K562 (cell line): ENCODE measurements around the gene COMP. TPM values are rescaled to one million over a fixed set of nuclear protein-coding genes. Genes with fewer than 3 reads are reported as not detected.

ENCODE experiments used
- CBFA2T3 ChIP-seq: fragments of 450-650 bp; IDR thresholded peaks from 2 replicates; pipeline ENCODE4 v1.6.1; 2017
- EZH2 ChIP-seq: IDR thresholded peaks from 2 replicates; pipeline ENCODE4 v1.6.1; 2012; ENCODE audit warnings: low read depth, mild to moderate bottlenecking, inconsistent platforms, low read length, borderline replicate concordance
- LARP7 ChIP-seq: fragments of 450-650 bp; IDR thresholded peaks from 2 replicates; pipeline ENCODE4 v1.6.1; 2016
- MCM5 ChIP-seq: fragments of 450-650 bp; IDR thresholded peaks from 2 replicates; pipeline ENCODE4 v1.6.1; 2016; ENCODE audit warnings: low read depth
- MYC ChIP-seq, 2 experiments: fragments of 250-450 bp in 1 of 2; sonication (Bioruptor Pico) in 1 of 2; IDR thresholded peaks; 2 replicates each; pipeline versions ENCODE4 v1.5.1 to v1.6.1; 2012 to 2021; ENCODE audit warnings: low read depth in 2 of 2, borderline replicate concordance in 1 of 2, improper control_type of control experiment in 1 of 2, low read length in 1 of 2, mild to moderate bottlenecking in 1 of 2, moderate library complexity in 1 of 2
- NR1H2 ChIP-seq: sonication (generic); formaldehyde crosslinking; IDR thresholded peaks from 2 replicates; pipeline ENCODE4 v1.4.0; 2020; ENCODE audit warnings: mild to moderate bottlenecking, missing genetic modification reagents
- POLR2AphosphoS2 ChIP-seq: IDR thresholded peaks from 2 replicates; pipeline ENCODE4 v1.6.1; 2012; ENCODE audit warnings: low read length, improper control_type of control experiment
- POLR3A ChIP-seq: IDR thresholded peaks from 2 replicates; pipeline ENCODE4 v1.6.1; 2011; ENCODE audit warnings: borderline replicate concordance, mild to moderate bottlenecking, moderate library complexity; ENCODE audit not compliant: insufficient read length, insufficient read depth; ENCODE audit errors: extremely low read depth
- ZNF124 ChIP-seq: sonication (generic); formaldehyde crosslinking; IDR thresholded peaks from 2 replicates; pipeline ENCODE4 v1.8.1; 2022; ENCODE audit warnings: missing genetic modification reagents
- ZNF23 ChIP-seq: fragments of 250-450 bp; sonication (Bioruptor Pico); IDR thresholded peaks from 2 replicates; pipeline ENCODE4 v1.4.0; 2020; ENCODE audit warnings: mild to moderate bottlenecking
- ZNF24 ChIP-seq: fragments of 450-650 bp; IDR thresholded peaks from 2 replicates; pipeline ENCODE4 v1.6.1; 2016
- ZNF717 ChIP-seq: fragments of 250-450 bp; sonication (Bioruptor Pico); IDR thresholded peaks from 2 replicates; pipeline ENCODE4 v1.5.0; 2021
- ZNF75A ChIP-seq: fragments of 450-650 bp; formaldehyde crosslinking; IDR thresholded peaks from 2 replicates; pipeline ENCODE4 v1.4.0; 2020; ENCODE audit warnings: mild to moderate bottlenecking
- ZZZ3 ChIP-seq: fragments of 450-650 bp; IDR thresholded peaks from 2 replicates; pipeline ENCODE4 v1.6.1; 2016; ENCODE audit warnings: antibody characterized with exemption, mild to moderate bottlenecking, moderate library complexity
- polyA plus RNA-seq, 8 experiments: library from polyadenylated mRNA; depleted of rRNA in 4 of 8; stranded (reverse) in 5 of 8; unstranded in 3 of 8; fragments of >200 nt; fragmentation: Nextera tagmentation in 2 of 8; fragmentation: Illumina TruSeq in 1 of 8; extraction: Ambion mirVana in 2 of 8; extraction: Trizol in 1 of 8; gene quantifications; 2 replicates each; pipeline versions ENCODE4 v1.2.1 to v1.2.3, GENCODE V29; 2011 to 2014; ENCODE audit warnings: inconsistent platforms in 1 of 8, missing spikeins in 1 of 8
- total RNA-seq, 7 experiments: library from RNA; depleted of rRNA in 6 of 7; stranded (reverse); fragments of >200 nt in 6 of 7; fragmentation: Illumina TruSeq in 2 of 7; extraction: Trizol in 2 of 7; gene quantifications; 2 replicates each; pipeline versions ENCODE4 v1.2.1 to v1.2.3, GENCODE V29; 2011 to 2021; ENCODE audit warnings: low replicate concordance in 1 of 7
- TF ChIP-seq, protein P1 (sequence below): sonication (generic); formaldehyde crosslinking; IDR thresholded peaks from 2 replicates; pipeline ENCODE4 v1.8.0; 2022; ENCODE audit warnings: mild to moderate bottlenecking, missing genetic modification reagents, borderline replicate concordance
- TF ChIP-seq, protein P2 (sequence below), 3 experiments: fragments of 200-800 bp in 1 of 3; fragments of 250-450 bp in 1 of 3; fragments of 450-650 bp in 1 of 3; sonication (Bioruptor Pico) in 1 of 3; sonication (Bioruptor generic) in 1 of 3; formaldehyde crosslinking in 1 of 3; IDR thresholded peaks; 2 replicates each; pipeline versions ENCODE4 v1.6.1 to v1.8.0; 2016 to 2022; ENCODE audit warnings: mild to moderate bottlenecking in 2 of 3, missing genetic modification characterization in 2 of 3, missing compliant biosample characterization in 1 of 3, moderate library complexity in 1 of 3
- TF ChIP-seq, protein P3 (sequence below): sonication (generic); formaldehyde crosslinking; IDR thresholded peaks from 2 replicates; pipeline ENCODE4 v1.8.0; 2022; ENCODE audit warnings: missing genetic modification reagents, mild to moderate bottlenecking, borderline replicate concordance
- TF ChIP-seq, protein P4 (sequence below), 2 experiments: fragments of 450-650 bp; IDR thresholded peaks; 2 replicates each; pipeline ENCODE4 v1.6.1; 2016
- TF ChIP-seq, protein P5 (sequence below): IDR thresholded peaks from 3 replicates; pipeline ENCODE4 v1.6.1; 2011; ENCODE audit warnings: borderline replicate concordance, mild to moderate bottlenecking; ENCODE audit not compliant: insufficient read length, insufficient read depth

Gene COMP
- total and polyA plus RNA-seq, 9 of the 15 experiments (the other 6 are each of a cell fraction or from before 2014, with no cell fraction given) = 0.07 TPM; not detected in 8

DNA sequence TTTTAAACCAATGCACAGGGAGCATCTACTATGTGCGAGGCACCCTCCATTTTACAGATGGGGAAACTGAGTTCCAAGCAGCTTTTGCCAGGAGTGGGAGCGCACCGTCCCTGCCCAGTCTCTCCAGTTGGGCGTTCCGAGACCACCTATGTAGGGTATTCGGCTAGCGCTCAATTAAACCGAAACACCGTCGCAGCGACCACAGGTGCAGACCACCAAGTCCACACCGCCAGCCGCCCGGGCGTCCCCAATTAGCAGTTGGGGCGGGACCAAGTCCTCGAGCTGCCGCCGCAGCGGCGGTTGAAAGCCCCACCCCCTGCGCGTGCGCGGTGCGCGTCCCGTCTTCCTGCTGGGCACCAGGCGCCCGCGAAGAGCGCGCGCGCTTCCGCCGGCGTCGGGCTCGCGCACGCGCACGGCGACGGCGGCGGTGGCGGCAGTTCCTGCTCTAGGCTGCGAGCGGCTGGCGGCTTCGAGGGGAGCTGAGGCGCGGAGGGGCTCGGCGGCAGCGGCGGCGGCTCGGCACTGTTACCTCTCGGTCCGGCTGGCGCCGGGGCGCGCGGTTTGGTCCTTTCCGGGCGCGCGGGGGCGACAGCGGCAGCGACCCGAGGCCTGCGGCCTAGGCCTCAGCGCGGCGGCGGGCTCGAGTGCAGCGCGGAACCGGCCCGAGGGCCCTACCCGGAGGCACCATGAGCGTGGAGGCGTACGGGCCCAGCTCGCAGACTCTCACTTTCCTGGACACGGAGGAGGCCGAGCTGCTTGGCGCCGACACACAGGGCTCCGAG is 40.6 kb upstream of the COMP start, which contains the start of gene UPF1 (continued):
- TF ChIP-seq, protein P1, sequence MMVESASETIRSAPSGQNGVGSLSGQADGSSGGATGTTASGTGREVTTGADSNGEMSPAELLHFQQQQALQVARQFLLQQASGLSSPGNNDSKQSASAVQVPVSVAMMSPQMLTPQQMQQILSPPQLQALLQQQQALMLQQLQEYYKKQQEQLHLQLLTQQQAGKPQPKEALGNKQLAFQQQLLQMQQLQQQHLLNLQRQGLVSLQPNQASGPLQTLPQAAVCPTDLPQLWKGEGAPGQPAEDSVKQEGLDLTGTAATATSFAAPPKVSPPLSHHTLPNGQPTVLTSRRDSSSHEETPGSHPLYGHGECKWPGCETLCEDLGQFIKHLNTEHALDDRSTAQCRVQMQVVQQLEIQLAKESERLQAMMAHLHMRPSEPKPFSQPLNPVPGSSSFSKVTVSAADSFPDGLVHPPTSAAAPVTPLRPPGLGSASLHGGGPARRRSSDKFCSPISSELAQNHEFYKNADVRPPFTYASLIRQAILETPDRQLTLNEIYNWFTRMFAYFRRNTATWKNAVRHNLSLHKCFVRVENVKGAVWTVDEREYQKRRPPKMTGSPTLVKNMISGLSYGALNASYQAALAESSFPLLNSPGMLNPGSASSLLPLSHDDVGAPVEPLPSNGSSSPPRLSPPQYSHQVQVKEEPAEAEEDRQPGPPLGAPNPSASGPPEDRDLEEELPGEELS (CRISPR knock-in tag) = no peak
- TF ChIP-seq MYC (IDR thresholded peaks at IDR 0.05; ENCODE audit: low read depth, low read length) = peak; percentile 42; the same call in 1 of the 2 replicates
- no peak for TF ChIP-seq MYC (CRISPR knock-in tag; IDR thresholded peaks at IDR 0.05; ENCODE audit: borderline replicate concordance, low read depth)
- TF ChIP-seq, protein P2, sequence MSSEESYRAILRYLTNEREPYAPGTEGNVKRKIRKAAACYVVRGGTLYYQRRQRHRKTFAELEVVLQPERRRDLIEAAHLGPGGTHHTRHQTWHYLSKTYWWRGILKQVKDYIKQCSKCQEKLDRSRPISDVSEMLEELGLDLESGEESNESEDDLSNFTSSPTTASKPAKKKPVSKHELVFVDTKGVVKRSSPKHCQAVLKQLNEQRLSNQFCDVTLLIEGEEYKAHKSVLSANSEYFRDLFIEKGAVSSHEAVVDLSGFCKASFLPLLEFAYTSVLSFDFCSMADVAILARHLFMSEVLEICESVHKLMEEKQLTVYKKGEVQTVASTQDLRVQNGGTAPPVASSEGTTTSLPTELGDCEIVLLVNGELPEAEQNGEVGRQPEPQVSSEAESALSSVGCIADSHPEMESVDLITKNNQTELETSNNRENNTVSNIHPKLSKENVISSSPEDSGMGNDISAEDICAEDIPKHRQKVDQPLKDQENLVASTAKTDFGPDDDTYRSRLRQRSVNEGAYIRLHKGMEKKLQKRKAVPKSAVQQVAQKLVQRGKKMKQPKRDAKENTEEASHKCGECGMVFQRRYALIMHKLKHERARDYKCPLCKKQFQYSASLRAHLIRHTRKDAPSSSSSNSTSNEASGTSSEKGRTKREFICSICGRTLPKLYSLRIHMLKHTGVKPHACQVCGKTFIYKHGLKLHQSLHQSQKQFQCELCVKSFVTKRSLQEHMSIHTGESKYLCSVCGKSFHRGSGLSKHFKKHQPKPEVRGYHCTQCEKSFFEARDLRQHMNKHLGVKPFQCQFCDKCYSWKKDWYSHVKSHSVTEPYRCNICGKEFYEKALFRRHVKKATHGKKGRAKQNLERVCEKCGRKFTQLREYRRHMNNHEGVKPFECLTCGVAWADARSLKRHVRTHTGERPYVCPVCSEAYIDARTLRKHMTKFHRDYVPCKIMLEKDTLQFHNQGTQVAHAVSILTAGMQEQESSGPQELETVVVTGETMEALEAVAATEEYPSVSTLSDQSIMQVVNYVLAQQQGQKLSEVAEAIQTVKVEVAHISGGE (CRISPR knock-in tag; IDR thresholded peaks at IDR 0.05) = peak in 1 of 3 experiments; percentile 80; a peak in 2 of 6 replicates
- no peak for TF ChIP-seq MCM5
- no peak for TF ChIP-seq EZH2
- no peak for TF ChIP-seq LARP7
- no peak for TF ChIP-seq POLR2AphosphoS2
- TF ChIP-seq NR1H2 (CRISPR knock-in tag) = no peak
- no peak for TF ChIP-seq ZNF717
- TF ChIP-seq CBFA2T3 = no peak
- no peak for TF ChIP-seq ZNF75A (CRISPR knock-in tag)
- TF ChIP-seq, protein P3, sequence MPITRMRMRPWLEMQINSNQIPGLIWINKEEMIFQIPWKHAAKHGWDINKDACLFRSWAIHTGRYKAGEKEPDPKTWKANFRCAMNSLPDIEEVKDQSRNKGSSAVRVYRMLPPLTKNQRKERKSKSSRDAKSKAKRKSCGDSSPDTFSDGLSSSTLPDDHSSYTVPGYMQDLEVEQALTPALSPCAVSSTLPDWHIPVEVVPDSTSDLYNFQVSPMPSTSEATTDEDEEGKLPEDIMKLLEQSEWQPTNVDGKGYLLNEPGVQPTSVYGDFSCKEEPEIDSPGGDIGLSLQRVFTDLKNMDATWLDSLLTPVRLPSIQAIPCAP (CRISPR knock-in tag) = no peak
- TF ChIP-seq ZNF124 (CRISPR knock-in tag) = no peak
- no peak for TF ChIP-seq ZZZ3
- TF ChIP-seq, protein P4, sequence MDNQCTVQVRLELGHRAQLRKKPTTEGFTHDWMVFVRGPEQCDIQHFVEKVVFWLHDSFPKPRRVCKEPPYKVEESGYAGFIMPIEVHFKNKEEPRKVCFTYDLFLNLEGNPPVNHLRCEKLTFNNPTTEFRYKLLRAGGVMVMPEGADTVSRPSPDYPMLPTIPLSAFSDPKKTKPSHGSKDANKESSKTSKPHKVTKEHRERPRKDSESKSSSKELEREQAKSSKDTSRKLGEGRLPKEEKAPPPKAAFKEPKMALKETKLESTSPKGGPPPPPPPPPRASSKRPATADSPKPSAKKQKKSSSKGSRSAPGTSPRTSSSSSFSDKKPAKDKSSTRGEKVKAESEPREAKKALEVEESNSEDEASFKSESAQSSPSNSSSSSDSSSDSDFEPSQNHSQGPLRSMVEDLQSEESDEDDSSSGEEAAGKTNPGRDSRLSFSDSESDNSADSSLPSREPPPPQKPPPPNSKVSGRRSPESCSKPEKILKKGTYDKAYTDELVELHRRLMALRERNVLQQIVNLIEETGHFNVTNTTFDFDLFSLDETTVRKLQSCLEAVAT (IDR thresholded peaks at IDR 0.05) = no peak
- TF ChIP-seq ZNF23 (CRISPR knock-in tag) = no peak
- no peak for TF ChIP-seq POLR3A
- TF ChIP-seq, protein P5, sequence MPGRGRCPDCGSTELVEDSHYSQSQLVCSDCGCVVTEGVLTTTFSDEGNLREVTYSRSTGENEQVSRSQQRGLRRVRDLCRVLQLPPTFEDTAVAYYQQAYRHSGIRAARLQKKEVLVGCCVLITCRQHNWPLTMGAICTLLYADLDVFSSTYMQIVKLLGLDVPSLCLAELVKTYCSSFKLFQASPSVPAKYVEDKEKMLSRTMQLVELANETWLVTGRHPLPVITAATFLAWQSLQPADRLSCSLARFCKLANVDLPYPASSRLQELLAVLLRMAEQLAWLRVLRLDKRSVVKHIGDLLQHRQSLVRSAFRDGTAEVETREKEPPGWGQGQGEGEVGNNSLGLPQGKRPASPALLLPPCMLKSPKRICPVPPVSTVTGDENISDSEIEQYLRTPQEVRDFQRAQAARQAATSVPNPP = no peak
- TF ChIP-seq ZNF24 = no peak
